H1 (cell line): ENCODE measurements around the gene CIRBP. TPM values are rescaled to one million over a fixed set of nuclear protein-coding genes. Genes with fewer than 3 reads are reported as not detected.

Source experiments
- ASH2L ChIP-seq: fragments of 200-600, 300-600 bp; sonication (generic); IDR thresholded peaks from one replicate; pipeline ENCODE4 v1.7.1; 2017; ENCODE audit warnings: low read length
- ATF3 ChIP-seq: IDR thresholded peaks from 2 replicates; pipeline ENCODE4 v1.6.1; 2011; ENCODE audit warnings: low read depth, mild to moderate bottlenecking, low read length; ENCODE audit not compliant: insufficient read depth
- BACH1 ChIP-seq: IDR thresholded peaks from 2 replicates; pipeline ENCODE4 v1.6.1; 2012; ENCODE audit warnings: low read length, improper control_type of control experiment
- CHD7 ChIP-seq: fragments of 300-600 bp; sonication (generic); IDR thresholded peaks from 2 replicates; pipeline ENCODE4 v1.7.1; 2012; ENCODE audit warnings: low read length, moderate library complexity, mild to moderate bottlenecking, inconsistent platforms; ENCODE audit not compliant: insufficient replicate concordance
- EGR1 ChIP-seq: IDR thresholded peaks from 2 replicates; pipeline ENCODE4 v1.6.1; 2011; ENCODE audit warnings: low read depth, low read length, borderline replicate concordance
- KDM4A ChIP-seq: IDR thresholded peaks from one replicate; pipeline ENCODE4 v1.7.1; 2012; ENCODE audit warnings: low read depth, mild to moderate bottlenecking, moderate library complexity, low read length, inconsistent platforms; ENCODE audit not compliant: severe bottlenecking
- SAP30 ChIP-seq: fragments of 300-600 bp; sonication (generic); IDR thresholded peaks from 2 replicates; pipeline ENCODE4 v1.7.1; 2012; ENCODE audit warnings: low read length, moderate library complexity, mild to moderate bottlenecking, inconsistent platforms; ENCODE audit not compliant: insufficient read depth, insufficient replicate concordance
- SRF ChIP-seq: IDR thresholded peaks from 2 replicates; pipeline ENCODE4 v1.6.1; 2011; ENCODE audit warnings: mild to moderate bottlenecking, low read depth, low read length, moderate library complexity
- TAF1 ChIP-seq: IDR thresholded peaks from 2 replicates; pipeline ENCODE4 v1.6.1; 2011; ENCODE audit warnings: mild to moderate bottlenecking, low read depth, low read length
- polyA plus RNA-seq, 7 experiments: library from polyadenylated mRNA; depleted of rRNA in 3 of 7; stranded (reverse) in 5 of 7; unstranded in 2 of 7; fragments of >200 nt in 5 of 7; fragments of 200-250 nt in 2 of 7; gene quantifications; 1 replicate in 5 of 7; 2 replicates in 1 of 7; 4 replicates in 1 of 7; pipeline versions ENCODE4 v1.2.1 to v1.2.3, GENCODE V29; 2011 to 2013; ENCODE audit warnings: missing spikeins in 2 of 7, mixed read lengths in 2 of 7
- total RNA-seq: library from RNA; stranded (reverse); fragmentation: NEBNext Ultra II Directional; extraction: Animal tissue kit (Norgen Biotek cat#: 25700); gene quantifications from 2 replicates; pipeline ENCODE4 v1.2.1, GENCODE V29; 2021

Gene CIRBP
- total and polyA plus RNA-seq, 2 of the 8 experiments (the other 6 are each of a cell fraction or from before 2014, with no cell fraction given): 175 to 199 TPM

GRCh38 chr19:1239796-1240737 is 29.1 kb upstream of the CIRBP start (continued):
- TF ChIP-seq CHD7 (no peak), KDM4A (peak; percentile 38), EGR1 (peak; percentile 96), TAF1 (0 out of 2 replicates have a peak, but pooled peaks have one; percentile 40), ATF3 (peak; percentile 75; the same call in 1 of the 2 replicates), SRF (peak; percentile 67), ASH2L (peak; percentile 73), SAP30 (no peak), BACH1 (no peak)
